ENCODE data around the gene NPR1.

GRCh38 chr1:153633161-153633753, 45.2 kb upstream of the NPR1 start:
- TF ChIP-seq POLR2A (IDR thresholded peaks at IDR 0.05; ENCODE audit: low read depth) (no peak), CTCF (IDR thresholded peaks at IDR 0.05) (no peak), POLR2AphosphoS5 (IDR thresholded peaks at IDR 0.05) (no peak)
